ENCODE data around the gene PIN1. TPM values are rescaled to one million over a fixed set of nuclear protein-coding genes. Genes with fewer than 3 reads are reported as not detected.

Gene PIN1
- total RNA-seq, 3 donors from 2014 or later (not counting 1 experiment from before 2014, with no cell fraction given) = 68.3 to 82.6 (median 74.8) TPM

DNA sequence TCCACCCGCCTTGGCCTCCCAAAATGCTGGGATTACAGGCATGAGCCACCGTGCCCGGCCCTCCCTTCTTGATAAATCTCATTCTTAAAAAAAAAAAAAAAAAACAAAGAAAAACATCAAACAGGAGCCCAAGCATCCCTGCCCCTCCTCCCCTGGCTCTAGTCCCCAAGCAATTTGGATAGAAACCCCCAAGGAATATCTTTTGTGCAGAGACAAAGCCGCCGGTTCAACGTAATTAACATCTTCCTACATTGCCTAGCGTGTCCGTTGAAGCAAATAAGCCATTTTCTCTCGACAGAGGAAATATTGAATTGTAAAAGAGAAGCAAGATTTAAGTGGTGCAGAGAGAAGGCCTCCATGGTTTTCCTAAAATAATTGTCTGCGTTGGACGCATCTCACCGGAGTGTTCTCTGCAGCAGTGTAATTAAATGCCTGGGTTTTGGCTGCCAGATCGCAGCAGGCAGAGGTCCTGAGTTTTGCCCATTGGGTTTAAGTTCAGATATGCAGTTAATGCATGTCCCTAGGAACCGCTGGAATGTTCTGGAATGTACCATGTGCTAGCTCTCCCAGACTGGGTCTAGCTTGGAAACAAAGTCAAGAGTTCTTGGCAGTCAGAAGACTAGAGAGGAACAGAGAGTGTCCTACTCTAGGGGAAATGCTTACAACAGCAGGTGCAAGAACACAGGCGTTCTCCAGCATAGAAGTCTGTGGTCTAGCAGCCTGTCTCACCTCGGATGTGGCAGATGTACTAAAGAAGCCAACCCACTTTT, 30.8 kb downstream of the PIN1 start:
- Histone ChIP-seq H3K4me1 (ENCODE audit: control insufficient read depth, insufficient read depth, low read length) (peaks cover 36% of the 10 kb centered on the region), H3K4me3 (ENCODE audit: low read length) (no peak overlapping the region), H3K36me3 (ENCODE audit: control insufficient read depth, insufficient read depth, low read length) (no peaks in the 10 kb centered on the region), H3K9me3 (ENCODE audit: control insufficient read depth, insufficient read depth, low read length) (no peaks in the 10 kb centered on the region), H3K27me3 (ENCODE audit: control insufficient read depth, insufficient read depth, low read length) (no peaks in the 10 kb centered on the region), H3K27ac (ENCODE audit: low read length) (no peak overlapping the region)
- intact Hi-C loops (cut with micrococcal nuclease) = no loop called here
- Mint-ChIP-seq H3K4me1 (peaks cover 25 to 29% of the 10 kb centered on the region in 2 donors), H3K27ac (peak overlapping the region in 1 of 2 donors; percentile 49), H3K36me3 (no peaks in the 10 kb centered on the region), H3K9me3 (no peaks in the 10 kb centered on the region), H3K27me3 (ENCODE audit: low read depth in 2 of 2) (no peaks in the 10 kb centered on the region), H3K4me3 (peak overlapping the region; percentile 65)
- ATAC-seq (peak; percentile 84 to 99 (median 95)), DNase-seq (peak; percentile 29 to 80)
- no peak for TF ChIP-seq CTCF (IDR thresholded peaks at IDR 0.05)
- WGBS (ENCODE audit: insufficient coverage) = 78% methylated on average over 16 of the region's 16 CpGs

GRCh38 chr19:9868983-9869617, 34.0 kb downstream of the PIN1 start:
- Histone ChIP-seq H3K9me3 (ENCODE audit: control insufficient read depth, insufficient read depth, low read length) (no peaks in the 10 kb centered on the region), H3K27me3 (ENCODE audit: control insufficient read depth, insufficient read depth, low read length) (no peaks in the 10 kb centered on the region), H3K36me3 (ENCODE audit: control insufficient read depth, insufficient read depth, low read length) (no peaks in the 10 kb centered on the region), H3K27ac (ENCODE audit: low read length) (no peak overlapping the region), H3K4me3 (ENCODE audit: low read length) (no peak overlapping the region), H3K4me1 (ENCODE audit: control insufficient read depth, insufficient read depth, low read length) (peaks cover 28% of the 10 kb centered on the region)
- H3K9me3 Mint-ChIP-seq = no peaks in the 10 kb centered on the region
- no peaks in the 10 kb centered on the region for H3K27me3 Mint-ChIP-seq (ENCODE audit: low read depth in 2 of 2)
- DNase-seq (no peak), ATAC-seq (no peak)
- peaks cover 18% of the 10 kb centered on the region in 2 donors for H3K4me1 Mint-ChIP-seq
- no peak overlapping the region for H3K4me3 Mint-ChIP-seq
- no peak for TF ChIP-seq CTCF (IDR thresholded peaks at IDR 0.05)
- no peak overlapping the region for H3K27ac Mint-ChIP-seq
- WGBS (ENCODE audit: insufficient coverage) = 89% methylated on average over 7 of the region's 7 CpGs
- H3K36me3 Mint-ChIP-seq = no peaks in the 10 kb centered on the region
- intact Hi-C loops (cut with micrococcal nuclease) = no loop called here

DNA sequence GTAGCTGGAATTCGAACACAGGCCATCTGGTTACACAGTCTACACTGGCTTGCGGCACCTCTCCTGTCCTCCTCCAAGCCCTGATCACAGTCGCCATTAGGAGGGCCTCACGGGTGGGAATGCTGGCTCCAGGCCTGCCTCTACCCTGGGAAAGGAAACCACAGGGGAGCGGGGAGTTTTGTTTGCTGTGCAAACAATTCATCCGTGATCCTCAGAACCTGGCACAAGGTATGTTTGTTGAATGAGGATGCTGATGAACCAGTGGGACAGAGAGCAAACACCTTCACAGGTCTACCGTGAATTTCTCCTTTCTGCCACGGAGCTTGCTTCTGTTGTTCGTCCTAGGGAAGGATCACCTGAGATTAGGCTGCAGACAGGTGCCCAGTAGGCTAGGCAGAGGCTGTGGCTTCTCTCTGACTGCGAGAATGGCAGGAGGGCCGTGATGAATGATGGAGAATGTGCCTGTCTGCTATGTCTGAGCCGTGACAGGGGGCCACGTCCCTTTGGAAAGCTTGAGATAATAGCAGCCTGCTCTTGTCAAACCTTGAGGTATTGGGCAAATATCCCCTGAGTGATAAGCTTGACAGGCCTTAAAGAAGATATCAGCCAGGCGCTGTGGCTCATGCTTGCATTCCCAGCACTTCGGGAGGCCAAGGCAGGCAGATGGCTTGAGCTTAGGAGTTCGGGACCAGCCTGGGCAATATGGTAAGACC, 36.7 kb downstream of the PIN1 start:
- H3K4me1 ChIP-seq (ENCODE audit: control insufficient read depth, insufficient read depth, low read length) = peaks cover 6% of the 10 kb centered on the region
- intact Hi-C loops (cut with micrococcal nuclease) = no loop called here
- TF ChIP-seq CTCF (IDR thresholded peaks at IDR 0.05) = no peak
- H3K9me3 ChIP-seq (ENCODE audit: control insufficient read depth, insufficient read depth, low read length) = no peaks in the 10 kb centered on the region
- H3K36me3 ChIP-seq (ENCODE audit: control insufficient read depth, insufficient read depth, low read length) = no peaks in the 10 kb centered on the region
- WGBS (ENCODE audit: insufficient coverage) = 82% methylated on average over 15 of the region's 16 CpGs
- Mint-ChIP-seq H3K27ac (no peak overlapping the region), H3K4me3 (no peak overlapping the region), H3K4me1 (peaks cover 2% of the 10 kb centered on the region in 2 donors), H3K36me3 (no peaks in the 10 kb centered on the region), H3K9me3 (no peaks in the 10 kb centered on the region), H3K27me3 (ENCODE audit: low read depth in 2 of 2) (no peaks in the 10 kb centered on the region)
- no peak overlapping the region for H3K27ac ChIP-seq (ENCODE audit: low read length)
- DNase-seq = no peak
- peaks cover 2% of the 10 kb centered on the region for H3K27me3 ChIP-seq (ENCODE audit: control insufficient read depth, insufficient read depth, low read length)
- no peak overlapping the region for H3K4me3 ChIP-seq (ENCODE audit: low read length)
- no peak for ATAC-seq

Measured in natural killer cell (primary cell).